ENCODE measurements around the gene TFDP1. TPM values are rescaled to one million over a fixed set of nuclear protein-coding genes. Genes with fewer than 3 reads are reported as not detected.
A peak's percentile ranks its signal among the peaks of the same experiment; 100 is the strongest.
"Not testable (repeated sequence)": the region's sequence is repeated elsewhere in the genome, so short reads cannot be mapped to it uniquely, and the experiment has no call there.

The TFDP1 gene
- total RNA-seq, 3 donors from 2014 or later, result 31.8 to 34.0 (median 33.3) TPM

DNA sequence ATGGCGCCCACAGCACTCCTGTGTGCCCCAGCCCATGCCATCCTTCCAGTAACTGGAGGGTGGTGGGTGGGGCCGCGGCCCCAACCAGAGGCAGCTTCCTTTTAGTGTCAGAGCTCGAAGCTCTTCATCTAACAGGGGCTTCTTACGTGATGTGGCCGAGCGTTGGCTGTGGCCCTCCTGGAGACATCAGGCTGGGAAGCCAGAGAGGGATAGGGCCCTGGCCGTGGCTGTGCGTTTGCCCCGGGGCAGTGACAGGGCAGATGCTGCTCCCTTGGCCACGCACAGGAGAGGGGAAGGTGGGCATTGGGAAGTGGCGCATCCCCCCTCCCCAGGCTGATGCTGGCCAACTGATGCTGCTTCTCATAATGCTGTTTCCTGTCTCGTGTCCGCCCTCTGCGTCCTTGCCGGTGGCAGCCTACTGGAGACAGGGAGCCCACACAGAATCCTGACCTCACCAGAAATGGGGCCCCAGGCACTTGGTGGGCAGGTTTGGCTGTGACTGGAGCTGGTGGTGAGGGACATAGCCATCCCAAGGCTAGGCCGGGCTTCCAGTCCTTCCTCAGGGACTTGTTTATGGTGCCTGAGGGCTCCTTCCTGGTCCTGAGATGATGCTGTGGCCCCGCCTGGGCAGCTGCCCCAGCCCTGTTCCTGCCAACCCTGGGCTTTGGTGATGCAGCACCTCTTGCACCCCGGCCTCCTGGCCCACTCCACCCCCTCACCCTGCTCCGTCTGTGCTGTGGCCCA is 39.1 kb downstream of the TFDP1 start:
- no peak for TF ChIP-seq POLR2AphosphoS5 (IDR thresholded peaks at IDR 0.05)
- TF ChIP-seq POLR2A (IDR thresholded peaks at IDR 0.05), result no peak
- TF ChIP-seq, protein P1, sequence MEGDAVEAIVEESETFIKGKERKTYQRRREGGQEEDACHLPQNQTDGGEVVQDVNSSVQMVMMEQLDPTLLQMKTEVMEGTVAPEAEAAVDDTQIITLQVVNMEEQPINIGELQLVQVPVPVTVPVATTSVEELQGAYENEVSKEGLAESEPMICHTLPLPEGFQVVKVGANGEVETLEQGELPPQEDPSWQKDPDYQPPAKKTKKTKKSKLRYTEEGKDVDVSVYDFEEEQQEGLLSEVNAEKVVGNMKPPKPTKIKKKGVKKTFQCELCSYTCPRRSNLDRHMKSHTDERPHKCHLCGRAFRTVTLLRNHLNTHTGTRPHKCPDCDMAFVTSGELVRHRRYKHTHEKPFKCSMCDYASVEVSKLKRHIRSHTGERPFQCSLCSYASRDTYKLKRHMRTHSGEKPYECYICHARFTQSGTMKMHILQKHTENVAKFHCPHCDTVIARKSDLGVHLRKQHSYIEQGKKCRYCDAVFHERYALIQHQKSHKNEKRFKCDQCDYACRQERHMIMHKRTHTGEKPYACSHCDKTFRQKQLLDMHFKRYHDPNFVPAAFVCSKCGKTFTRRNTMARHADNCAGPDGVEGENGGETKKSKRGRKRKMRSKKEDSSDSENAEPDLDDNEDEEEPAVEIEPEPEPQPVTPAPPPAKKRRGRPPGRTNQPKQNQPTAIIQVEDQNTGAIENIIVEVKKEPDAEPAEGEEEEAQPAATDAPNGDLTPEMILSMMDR (IDR thresholded peaks at IDR 0.05), result no peak
- intact Hi-C loops (cut with DNase I; ENCODE audit: low total_unique reads), result no loop called here
- DNase-seq (ENCODE audit: low spot score in 2 of 2), result peak in 1 of 2 donors; percentile 37
- Histone ChIP-seq H3K27ac (no peak overlapping the region), H3K27me3 (no peaks in the 10 kb centered on the region), H3K4me1 (no peaks in the 10 kb centered on the region), H3K36me3 (no peaks in the 10 kb centered on the region), H3K9me3 (no peaks in the 10 kb centered on the region), H3K4me3 (no peak overlapping the region)

DNA sequence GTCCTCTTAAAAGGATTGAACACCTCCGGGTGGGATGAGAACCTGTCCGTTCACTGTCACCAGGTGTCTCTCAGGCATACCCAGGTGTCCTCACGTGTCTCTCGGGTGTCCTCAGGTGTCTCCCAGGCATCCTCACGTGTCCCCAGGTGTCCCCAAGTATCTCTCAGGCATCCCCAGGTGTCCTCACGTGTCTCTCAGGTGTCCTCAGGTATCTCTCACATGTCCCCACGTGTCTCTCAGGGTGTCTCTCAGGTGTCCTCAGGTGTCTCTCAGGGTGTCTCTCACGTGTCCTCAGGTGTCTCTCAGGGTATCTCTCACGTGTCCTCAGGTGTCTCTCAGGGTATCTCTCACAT is 39.7 kb downstream of the TFDP1 start:
- TF ChIP-seq POLR2A (IDR thresholded peaks at IDR 0.05) (no peak), POLR2AphosphoS5 (IDR thresholded peaks at IDR 0.05) (no peak)
- TF ChIP-seq, protein P1 (IDR thresholded peaks at IDR 0.05), result no peak
- H3K4me1 ChIP-seq, result no peaks in the 10 kb centered on the region

DNA sequence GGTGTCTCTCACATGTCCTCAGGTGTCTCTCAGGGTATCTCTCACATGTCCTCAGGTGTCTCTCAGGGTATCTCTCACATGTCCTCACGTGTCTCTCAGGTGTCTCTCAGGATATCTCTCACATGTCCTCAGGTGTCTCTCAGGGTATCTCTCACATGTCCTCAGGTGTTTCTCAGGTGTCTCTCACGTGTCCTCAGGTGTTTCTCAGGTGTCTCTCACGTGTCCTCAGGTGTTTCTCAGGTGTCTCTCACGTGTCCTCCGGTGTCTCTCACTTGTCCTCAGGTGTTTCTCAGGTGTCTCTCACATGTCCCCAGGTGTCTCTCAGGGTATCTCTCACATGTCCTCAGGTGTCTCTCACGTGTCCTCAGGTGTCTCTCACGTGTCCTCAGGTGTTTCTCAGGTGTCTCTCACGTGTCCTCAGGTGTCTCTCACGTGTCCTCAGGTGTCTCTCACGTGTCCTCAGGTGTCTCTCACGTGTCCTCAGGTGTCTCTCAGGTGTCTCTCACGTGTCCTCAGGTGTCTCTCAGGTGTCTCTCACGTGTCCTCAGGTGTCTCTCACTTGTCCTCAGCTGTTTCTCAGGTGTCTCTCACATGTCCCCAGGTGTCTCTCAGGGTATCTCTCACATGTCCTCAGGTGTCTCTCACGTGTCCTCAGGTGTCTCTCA is 40.2 kb downstream of the TFDP1 start:
- intact Hi-C loops (cut with DNase I; ENCODE audit: low total_unique reads); DNase-seq (ENCODE audit: low spot score in 2 of 2); H3K4me1 ChIP-seq; H3K27me3 ChIP-seq; H3K4me3 ChIP-seq; H3K27ac ChIP-seq; H3K36me3 ChIP-seq; H3K9me3 ChIP-seq: not testable (repeated sequence)

More for the DNA sequence above, 39.7 kb downstream of the TFDP1 start:
- no peaks in the 10 kb centered on the region for H3K36me3 ChIP-seq
- H3K9me3 ChIP-seq, result no peaks in the 10 kb centered on the region
- intact Hi-C loops (cut with DNase I; ENCODE audit: low total_unique reads), result no loop called here
- H3K27ac ChIP-seq, result no peak overlapping the region
- no peak for DNase-seq (ENCODE audit: low spot score in 2 of 2)
- H3K4me3 ChIP-seq, result no peak overlapping the region
- H3K27me3 ChIP-seq, result no peaks in the 10 kb centered on the region

DNA sequence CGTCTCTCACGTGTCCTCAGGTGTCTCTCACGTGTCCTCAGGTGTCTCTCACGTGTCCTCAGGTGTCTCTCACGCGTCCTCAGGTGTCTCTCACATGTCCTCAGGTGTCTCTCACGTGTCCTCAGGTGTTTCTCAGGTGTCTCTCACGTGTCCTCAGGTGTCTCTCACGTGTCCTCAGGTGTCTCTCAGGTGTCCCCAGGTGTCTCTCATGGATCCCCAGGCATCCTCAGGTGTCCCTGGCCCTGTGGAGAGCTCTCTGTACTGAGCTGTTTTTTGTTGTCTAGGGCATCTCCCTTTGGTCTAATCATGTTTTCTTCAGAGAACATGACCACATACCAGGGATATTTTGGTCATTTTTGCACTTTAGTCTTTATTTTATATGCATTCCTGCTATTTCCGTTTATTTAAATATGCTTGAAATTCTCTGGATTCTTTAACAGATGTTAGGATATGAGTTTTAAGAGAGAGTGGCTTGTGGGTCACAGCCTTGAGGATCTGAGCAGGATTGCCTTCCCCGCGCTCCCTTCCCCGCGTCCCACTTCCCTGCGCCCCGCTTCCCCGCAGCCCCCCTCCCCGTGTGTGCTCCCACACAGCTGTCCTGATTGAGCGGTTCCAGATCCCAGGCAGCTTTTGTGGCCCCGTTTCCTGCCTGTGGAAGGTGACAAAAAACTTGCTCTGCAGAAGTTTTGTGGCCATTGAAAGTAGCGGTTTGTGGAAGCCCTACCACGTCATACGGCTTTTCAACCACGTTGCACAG is 41.6 kb downstream of the TFDP1 start:
- Histone ChIP-seq H3K27me3 (no peaks in the 10 kb centered on the region), H3K36me3 (no peaks in the 10 kb centered on the region)
- no peak for TF ChIP-seq POLR2AphosphoS5 (IDR thresholded peaks at IDR 0.05)
- TF ChIP-seq, protein P1 (IDR thresholded peaks at IDR 0.05), result no peak
- TF ChIP-seq POLR2A (IDR thresholded peaks at IDR 0.05), result no peak

DNA sequence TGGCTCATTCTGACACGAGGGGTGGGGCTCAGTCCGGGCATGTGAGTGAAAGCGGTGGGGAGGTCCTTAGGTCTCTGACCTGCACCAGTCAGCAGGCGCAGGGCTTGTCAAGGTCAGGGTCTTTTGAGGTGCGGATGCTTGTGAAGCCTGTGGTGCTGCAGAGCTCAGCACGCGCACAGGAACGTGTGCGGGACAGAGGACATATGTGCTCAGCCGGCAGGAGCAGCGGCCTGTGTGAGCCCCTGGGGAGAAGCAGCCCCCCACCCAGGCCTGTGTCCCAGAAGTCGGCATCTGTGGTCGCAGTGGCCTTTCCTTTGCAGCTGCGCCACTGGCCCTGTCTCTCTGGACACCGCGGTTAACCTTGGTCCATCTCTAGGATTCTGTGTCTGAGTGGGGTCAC is 42.6 kb downstream of the TFDP1 start:
- Histone ChIP-seq H3K27me3 (no peaks in the 10 kb centered on the region), H3K4me1 (no peaks in the 10 kb centered on the region), H3K9me3 (no peaks in the 10 kb centered on the region), H3K36me3 (no peaks in the 10 kb centered on the region), H3K27ac (no peak overlapping the region), H3K4me3 (no peak overlapping the region)
- intact Hi-C loops (cut with DNase I; ENCODE audit: low total_unique reads), result no loop called here
- TF ChIP-seq POLR2AphosphoS5 (IDR thresholded peaks at IDR 0.05) (no peak), POLR2A (IDR thresholded peaks at IDR 0.05) (no peak)
- TF ChIP-seq, protein P1 (IDR thresholded peaks at IDR 0.05), result no peak
- peak in 1 of 2 donors; percentile 42 for DNase-seq (ENCODE audit: low spot score in 2 of 2)

More for the DNA sequence above, 41.6 kb downstream of the TFDP1 start:
- H3K9me3 ChIP-seq, result no peaks in the 10 kb centered on the region
- no peak overlapping the region for H3K4me3 ChIP-seq
- H3K27ac ChIP-seq, result no peak overlapping the region
- H3K4me1 ChIP-seq, result no peaks in the 10 kb centered on the region
- intact Hi-C loops (cut with DNase I; ENCODE audit: low total_unique reads), result no loop called here
- DNase-seq (ENCODE audit: low spot score in 2 of 2), result peak in 1 of 2 donors; percentile 10

All from breast epithelium (tissue), 4 donors.